NCI-H187 treated with DMSO at 0.1 percent for 48 hours (cell line): Measurements from ENCODE around the gene ARCN1.
A peak's percentile ranks its signal among the peaks of the same experiment; 100 is the strongest.

Experiments used
- DNase-seq: peaks from one replicate; lab custom pipeline; 2025; lab: John Stamatoyannopoulos, UW

ARCN1 gene

GRCh38 chr11:118639899-118640298 is 67.7 kb downstream of the ARCN1 start:
- no peak for DNase-seq

- no peak for DNase-seq
Measured at GRCh38 chr11:118640332-118641154, 68.3 kb downstream of the ARCN1 start.

- peak; percentile 54 for DNase-seq
Measured at GRCh38 chr11:118641397-118642019, 69.3 kb downstream of the ARCN1 start.

- no peak for DNase-seq
Measured at GRCh38 chr11:118643142-118643994, 71.2 kb downstream of the ARCN1 start.

- DNase-seq, result no peak
Measured at GRCh38 chr11:118643995-118644345, 71.8 kb downstream of the ARCN1 start.

GRCh38 chr11:118644496-118644895 is 72.3 kb downstream of the ARCN1 start:
- DNase-seq, result no peak

GRCh38 chr11:118645066-118645715 is 73.0 kb downstream of the ARCN1 start:
- DNase-seq, result no peak

GRCh38 chr11:118646393-118646792 is 74.2 kb downstream of the ARCN1 start:
- DNase-seq, result no peak

GRCh38 chr11:118648291-118648690 is 76.1 kb downstream of the ARCN1 start:
- DNase-seq, result no peak

GRCh38 chr11:118649941-118650340 is 77.7 kb downstream of the ARCN1 start:
- DNase-seq, result no peak

- no peak for DNase-seq
Measured at GRCh38 chr11:118650366-118650765, 78.2 kb downstream of the ARCN1 start.

- DNase-seq, result no peak
Measured at GRCh38 chr11:118651820-118652219, 79.6 kb downstream of the ARCN1 start.
